Uterus (tissue), 4 donors: ENCODE measurements around the gene PDE1C. TPM values are rescaled to one million over a fixed set of nuclear protein-coding genes. Genes with fewer than 3 reads are reported as not detected.

Source experiments
- DNase-seq, 2 donors: peaks; one replicate each; pipeline ENCODE4 v3.0.0-alpha.2; 2019 to 2020
- H3K27ac ChIP-seq, 2 donors: fragments of 200-600 bp; sonication (generic); 1 replicate in 1 of 2; 2 replicates in 1 of 2; pipeline ENCODE4 v1.5.1; 2016 to 2018
- H3K27me3 ChIP-seq, 2 donors: fragments of 200-600 bp; sonication (generic); one replicate each; pipeline ENCODE4 v1.5.1; 2018 to 2019; ENCODE audit warnings: control low read depth in 1 of 2
- H3K36me3 ChIP-seq, 2 donors: fragments of 200-600 bp; sonication (generic); one replicate each; pipeline ENCODE4 v1.5.1; 2019; ENCODE audit warnings: control low read depth in 1 of 2
- H3K4me1 ChIP-seq, 2 donors: fragments of 200-600 bp; sonication (generic); one replicate each; pipeline ENCODE4 v1.5.1; 2018 to 2019; ENCODE audit warnings: control low read depth in 1 of 2
- H3K4me3 ChIP-seq, 2 donors: fragments of 200-600 bp; sonication (generic); 1 replicate in 1 of 2; 2 replicates in 1 of 2; pipeline ENCODE4 v1.5.1; 2018 to 2019; ENCODE audit warnings: mild to moderate bottlenecking in 1 of 2
- H3K9me3 ChIP-seq, 2 donors: fragments of 200-600 bp; sonication (generic); one replicate each; pipeline ENCODE4 v1.5.1; 2019; ENCODE audit warnings: control low read depth in 1 of 2
- CTCF ChIP-seq, 4 experiments: fragments of 200-600 bp in 2 of 4; fragments of 450-650 bp in 2 of 4; sonication (generic) in 2 of 4; IDR thresholded peaks; one replicate each; pipeline ENCODE4 v1.5.1; 2016 to 2019; ENCODE audit warnings: antibody characterized with exemption in 4 of 4, mild to moderate bottlenecking in 2 of 4, moderate library complexity in 1 of 4
- POLR2A ChIP-seq, 2 donors: fragments of 450-650 bp; IDR thresholded peaks; one replicate each; pipeline ENCODE4 v1.6.1; 2016; ENCODE audit warnings: antibody characterized with exemption in 2 of 2, mild to moderate bottlenecking in 1 of 2, moderate library complexity in 1 of 2
- intact Hi-C: fragments of 100-400 bp; cut with DNase I; formaldehyde crosslinking; loops from one replicate; pipeline ENCODE4 v1.15.1; 2023; ENCODE audit warnings: low total_unique reads
- total RNA-seq, 4 donors: library from RNA; depleted of rRNA in 3 of 4; stranded (reverse); fragments of >200 nt in 3 of 4; gene quantifications; one replicate each; pipeline versions ENCODE4 v1.1.0 to v1.2.4, GENCODE V29; 2014 to 2023
- donor health status: DM: yes; HTN: yes; CAD: no.

Gene PDE1C
- total RNA-seq, 4 donors from 2014 or later: 5.9 to 26.4 (median 13.7) TPM

- no peak overlapping the region for H3K4me3 ChIP-seq
- TF ChIP-seq CTCF (IDR thresholded peaks at IDR 0.05): no peak
- no peak for TF ChIP-seq POLR2A (IDR thresholded peaks at IDR 0.05)
- H3K9me3 ChIP-seq: no peaks in the 10 kb centered on the region
- no peak overlapping the region for H3K27ac ChIP-seq
- H3K4me1 ChIP-seq: no peaks in the 10 kb centered on the region
- H3K27me3 ChIP-seq: no peaks in the 10 kb centered on the region
- intact Hi-C loops: no loop called here
- H3K36me3 ChIP-seq: no peaks in the 10 kb centered on the region
- no peak for DNase-seq
These were observed 114.6 kb downstream of the PDE1C start for GRCh38 chr7:31955641-31956040.

- Histone ChIP-seq H3K27me3 (no peaks in the 10 kb centered on the region), H3K4me1 (no peaks in the 10 kb centered on the region), H3K36me3 (no peaks in the 10 kb centered on the region), H3K4me3 (no peak overlapping the region), H3K27ac (no peak overlapping the region), H3K9me3 (no peaks in the 10 kb centered on the region)
- no peak for TF ChIP-seq CTCF (IDR thresholded peaks at IDR 0.05)
- TF ChIP-seq POLR2A (IDR thresholded peaks at IDR 0.05): no peak
- DNase-seq: no peak
- intact Hi-C loops: no loop called here
These were observed 115.2 kb downstream of the PDE1C start for GRCh38 chr7:31955021-31955420.

GRCh38 chr7:31954500-31954899 lies 115.7 kb downstream of the PDE1C start:
- Histone ChIP-seq H3K9me3 (no peaks in the 10 kb centered on the region), H3K36me3 (no peaks in the 10 kb centered on the region), H3K4me3 (no peak overlapping the region), H3K27me3 (no peaks in the 10 kb centered on the region), H3K27ac (no peak overlapping the region), H3K4me1 (no peaks in the 10 kb centered on the region)
- TF ChIP-seq POLR2A (IDR thresholded peaks at IDR 0.05) (no peak), CTCF (IDR thresholded peaks at IDR 0.05) (no peak)
- intact Hi-C loops: no loop called here
- no peak for DNase-seq

- Histone ChIP-seq H3K4me3 (no peak overlapping the region), H3K27ac (no peak overlapping the region), H3K36me3 (no peaks in the 10 kb centered on the region), H3K4me1 (no peaks in the 10 kb centered on the region), H3K27me3 (no peaks in the 10 kb centered on the region), H3K9me3 (no peaks in the 10 kb centered on the region)
- TF ChIP-seq POLR2A (IDR thresholded peaks at IDR 0.05) (no peak), CTCF (IDR thresholded peaks at IDR 0.05) (no peak)
- intact Hi-C loops: no loop called here
- DNase-seq: no peak
These were observed 116.8 kb downstream of the PDE1C start for GRCh38 chr7:31953432-31953831.

GRCh38 chr7:31950091-31950755 lies 120.0 kb downstream of the PDE1C start:
- Histone ChIP-seq H3K4me3 (no peak overlapping the region), H3K9me3 (no peaks in the 10 kb centered on the region), H3K36me3 (no peaks in the 10 kb centered on the region), H3K27ac (no peak overlapping the region), H3K4me1 (no peaks in the 10 kb centered on the region), H3K27me3 (no peaks in the 10 kb centered on the region)
- intact Hi-C loops: no loop called here
- TF ChIP-seq CTCF (IDR thresholded peaks at IDR 0.05): no peak
- no peak for TF ChIP-seq POLR2A (IDR thresholded peaks at IDR 0.05)
- no peak for DNase-seq
